Fibroblast of villous mesenchyme (primary cell): ENCODE measurements around the gene EIPR1. TPM values are rescaled to one million over a fixed set of nuclear protein-coding genes. Genes with fewer than 3 reads are reported as not detected.
A peak's percentile ranks its signal among the peaks of the same experiment; 100 is the strongest.

Experiments used
- DNase-seq: peaks from one replicate; pipeline ENCODE4 v3.0.0-alpha.2; 2010; ENCODE audit warnings: low read depth
- H3K4me3 ChIP-seq: 2 replicates; pipeline ENCODE4 v1.5.1; 2011; ENCODE audit warnings: low read depth, mild to moderate bottlenecking, low read length
- total RNA-seq: library from RNA; depleted of rRNA; stranded (reverse); fragments of >200 nt; gene quantifications from 2 replicates; pipeline ENCODE4 v1.2.3, GENCODE V29; 2012
- TF ChIP-seq, protein P1 (sequence below): IDR thresholded peaks from 2 replicates; pipeline ENCODE4 v1.5.1; 2012; ENCODE audit warnings: low read depth, mild to moderate bottlenecking, low read length; ENCODE audit not compliant: insufficient read depth

Gene EIPR1
- total RNA-seq, 1 donor = 32.4 TPM

- TF ChIP-seq, protein P1, sequence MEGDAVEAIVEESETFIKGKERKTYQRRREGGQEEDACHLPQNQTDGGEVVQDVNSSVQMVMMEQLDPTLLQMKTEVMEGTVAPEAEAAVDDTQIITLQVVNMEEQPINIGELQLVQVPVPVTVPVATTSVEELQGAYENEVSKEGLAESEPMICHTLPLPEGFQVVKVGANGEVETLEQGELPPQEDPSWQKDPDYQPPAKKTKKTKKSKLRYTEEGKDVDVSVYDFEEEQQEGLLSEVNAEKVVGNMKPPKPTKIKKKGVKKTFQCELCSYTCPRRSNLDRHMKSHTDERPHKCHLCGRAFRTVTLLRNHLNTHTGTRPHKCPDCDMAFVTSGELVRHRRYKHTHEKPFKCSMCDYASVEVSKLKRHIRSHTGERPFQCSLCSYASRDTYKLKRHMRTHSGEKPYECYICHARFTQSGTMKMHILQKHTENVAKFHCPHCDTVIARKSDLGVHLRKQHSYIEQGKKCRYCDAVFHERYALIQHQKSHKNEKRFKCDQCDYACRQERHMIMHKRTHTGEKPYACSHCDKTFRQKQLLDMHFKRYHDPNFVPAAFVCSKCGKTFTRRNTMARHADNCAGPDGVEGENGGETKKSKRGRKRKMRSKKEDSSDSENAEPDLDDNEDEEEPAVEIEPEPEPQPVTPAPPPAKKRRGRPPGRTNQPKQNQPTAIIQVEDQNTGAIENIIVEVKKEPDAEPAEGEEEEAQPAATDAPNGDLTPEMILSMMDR = no peak
- H3K4me3 ChIP-seq = no peak overlapping the region
- no peak for DNase-seq
These were observed 44.0 kb upstream of the EIPR1 start for GRCh38 chr2:3421580-3421979.

- TF ChIP-seq, protein P1 = no peak
- H3K4me3 ChIP-seq = no peak overlapping the region
- peak; percentile 16 for DNase-seq
These were observed 43.3 kb upstream of the EIPR1 start for GRCh38 chr2:3420769-3421397.

DNA sequence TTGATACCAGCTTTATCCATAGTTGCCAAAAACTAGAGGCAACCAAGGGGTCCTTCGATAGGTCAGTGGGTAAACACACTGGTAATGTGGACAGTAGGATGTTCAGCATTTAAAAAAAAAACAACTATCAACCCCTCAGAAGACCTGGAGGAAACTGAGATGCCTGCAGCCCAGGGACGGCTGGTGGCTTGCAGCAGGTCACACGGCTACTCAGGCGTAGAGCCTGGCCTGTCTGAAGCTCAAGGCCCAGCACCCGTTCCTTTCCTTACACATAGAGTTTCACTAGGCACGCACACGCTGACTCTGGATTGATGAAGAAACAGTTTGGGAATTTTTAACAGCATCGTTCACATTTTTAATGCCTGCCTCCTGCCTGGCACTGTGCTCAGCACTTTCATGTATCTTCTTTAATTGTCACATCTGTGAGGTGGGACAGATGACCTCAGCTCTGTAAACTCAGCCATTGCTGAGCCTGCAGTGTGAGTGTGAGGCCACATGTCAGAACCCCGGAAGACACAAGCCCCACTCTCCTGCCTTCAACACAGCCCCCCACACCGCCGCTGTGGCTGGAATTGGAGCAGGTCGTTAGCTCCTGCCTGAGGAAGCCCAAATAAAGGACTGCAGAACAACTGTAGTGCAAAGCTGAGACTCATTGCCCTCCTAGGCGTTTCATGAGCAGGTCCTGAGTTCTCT is 42.6 kb upstream of the EIPR1 start:
- TF ChIP-seq, protein P1 = no peak
- no peak overlapping the region for H3K4me3 ChIP-seq
- no peak for DNase-seq

DNA sequence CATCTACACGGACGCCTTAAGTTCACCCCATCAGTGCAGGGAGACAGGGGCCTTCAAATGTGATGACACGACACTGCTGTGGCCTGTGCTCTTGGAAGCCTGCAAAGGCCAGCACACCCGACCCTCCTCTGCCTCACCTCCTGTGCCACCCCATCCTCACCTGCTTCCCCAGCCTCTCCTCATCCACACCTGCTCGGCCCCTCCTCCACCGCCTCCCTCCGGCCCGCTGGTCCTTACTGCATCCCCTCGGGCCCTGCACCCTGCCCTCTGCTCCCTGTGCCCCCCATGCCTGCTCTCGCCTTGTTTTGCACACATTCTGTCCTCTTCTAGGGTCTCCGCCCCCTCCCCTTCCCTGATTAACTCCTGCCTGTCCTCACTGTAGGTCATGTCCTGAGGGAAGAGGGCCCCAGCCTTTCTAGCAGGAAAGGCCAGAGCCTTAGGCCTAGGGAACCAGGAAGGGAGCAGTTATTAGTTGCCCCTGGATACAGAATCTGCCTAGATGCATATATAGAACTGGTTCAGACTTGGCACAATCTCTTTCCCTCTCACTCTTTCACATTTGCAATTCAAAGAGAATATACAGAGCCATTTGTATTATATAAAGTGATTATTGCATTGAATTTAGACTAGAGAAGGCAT is 41.3 kb upstream of the EIPR1 start:
- TF ChIP-seq, protein P1 = no peak
- no peak for DNase-seq
- no peak overlapping the region for H3K4me3 ChIP-seq

- no peak for DNase-seq
- TF ChIP-seq, protein P1 = no peak
- no peak overlapping the region for H3K4me3 ChIP-seq
These were observed 36.7 kb upstream of the EIPR1 start for GRCh38 chr2:3414133-3414860.

- TF ChIP-seq, protein P1 = no peak
- H3K4me3 ChIP-seq = no peak overlapping the region
- no peak for DNase-seq
These were observed 36.1 kb upstream of the EIPR1 start for GRCh38 chr2:3413697-3414096.
